ENCODE measurements around the gene ARMH2.
"Not testable (repeated sequence)": the region's sequence is repeated elsewhere in the genome, so short reads cannot be mapped to it uniquely, and the experiment has no call there.

ARMH2 gene

GRCh38 chr6:24764833-24765828 is 33.6 kb downstream of the ARMH2 start:
- not testable (repeated sequence) for DNase-seq (ENCODE audit: low read depth)

GRCh38 chr6:24763578-24763977 is 35.1 kb downstream of the ARMH2 start:
- DNase-seq (ENCODE audit: low read depth) = no peak

GRCh38 chr6:24761851-24762250 is 36.9 kb downstream of the ARMH2 start:
- DNase-seq (ENCODE audit: low read depth) = no peak

- no peak for DNase-seq (ENCODE audit: low read depth)
These were observed 37.4 kb downstream of the ARMH2 start for GRCh38 chr6:24761193-24761835.

- no peak for DNase-seq (ENCODE audit: low read depth)
These were observed 38.5 kb downstream of the ARMH2 start for GRCh38 chr6:24760210-24760609.

- no peak for DNase-seq (ENCODE audit: low read depth)
These were observed 39.0 kb downstream of the ARMH2 start for GRCh38 chr6:24759718-24760117.

- DNase-seq (ENCODE audit: low read depth) = no peak
These were observed 41.1 kb downstream of the ARMH2 start for GRCh38 chr6:24757611-24758010.

GRCh38 chr6:24755279-24755678 is 43.4 kb downstream of the ARMH2 start:
- no peak for DNase-seq (ENCODE audit: low read depth)

GRCh38 chr6:24754378-24754777 is 44.3 kb downstream of the ARMH2 start:
- DNase-seq (ENCODE audit: low read depth) = not testable (repeated sequence)

- DNase-seq (ENCODE audit: low read depth) = no peak
These were observed 45.2 kb downstream of the ARMH2 start for GRCh38 chr6:24753545-24753944.

GRCh38 chr6:24752917-24753492 is 45.7 kb downstream of the ARMH2 start:
- DNase-seq (ENCODE audit: low read depth) = no peak

GRCh38 chr6:24752503-24752902 is 46.2 kb downstream of the ARMH2 start:
- no peak for DNase-seq (ENCODE audit: low read depth)

- not testable (repeated sequence) for DNase-seq (ENCODE audit: low read depth)
These were observed 47.8 kb downstream of the ARMH2 start for GRCh38 chr6:24750878-24751277.

GRCh38 chr6:24749297-24749696 is 49.4 kb downstream of the ARMH2 start:
- no peak for DNase-seq (ENCODE audit: low read depth)

All from stimulated activated CD8-positive, alpha-beta memory T cell treated with anti-CD3 and anti-CD28 coated beads, Interleukin-7, amount 100 ng/mL, for 24 hours (primary cell).